Endothelial cell of umbilical vein (primary cell): Measurements from ENCODE around the gene OR8I2. TPM values are rescaled to one million over a fixed set of nuclear protein-coding genes. Genes with fewer than 3 reads are reported as not detected.

Source experiments
- BruUV-seq: library from RNA; stranded (reverse); fragments of 400-500 nt; replicated peaks from 2 replicates; lab custom pipeline; 2021; lab: Mats Ljungman, UMichigan
- CTCF ChIA-PET: fragments of 300-600, 350-600 bp; sonication (Branson Sonifier 250); formaldehyde crosslinking; loops from one replicate; lab custom pipeline; 2021; ENCODE audit warnings: antibody characterized with exemption, inconsistent platforms; lab: Charles Lee
- POLR2A ChIA-PET: fragments of 300-600, 350-600 bp; sonication (Branson Sonifier 250); formaldehyde crosslinking; loops from one replicate; lab custom pipeline; 2021; ENCODE audit warnings: antibody characterized with exemption, inconsistent platforms; lab: Charles Lee
- DNase-seq: peaks from one replicate; pipeline ENCODE4 v3.0.0-alpha.2; 2011; ENCODE audit warnings: low read depth, low spot score
- FAIRE-seq: peaks from 2 replicates; lab custom pipeline; 2011; peaks lifted over from hg19 to GRCh38; lab: Jason Lieb, UNC
- H2AFZ ChIP-seq: 2 replicates; pipeline ENCODE4 v1.6.0; 2012; ENCODE audit warnings: low read depth, low read length, control low read depth, inconsistent platforms
- H3K27ac ChIP-seq: 2 replicates; pipeline ENCODE4 v1.5.1; 2011; ENCODE audit warnings: low read depth, mild to moderate bottlenecking, control low read depth, low read length, moderate library complexity; ENCODE audit not compliant: insufficient read depth
- H3K27me3 ChIP-seq, 2 experiments: 2 replicates each; pipeline versions ENCODE4 v1.6.0 to v1.6.1; 2011; ENCODE audit warnings: low read length in 2 of 2, mixed read lengths in 1 of 2; ENCODE audit not compliant: control insufficient read depth in 2 of 2, insufficient read depth in 2 of 2
- H3K36me3 ChIP-seq, 2 experiments: 2 replicates in 1 of 2; 3 replicates in 1 of 2; pipeline ENCODE4 v1.5.1; 2011; ENCODE audit warnings: low read length in 2 of 2, mild to moderate bottlenecking in 1 of 2, moderate library complexity in 1 of 2; ENCODE audit not compliant: control insufficient read depth in 2 of 2, insufficient read depth in 2 of 2; ENCODE audit errors: extremely low read depth in 1 of 2
- H3K4me1 ChIP-seq: 3 replicates; pipeline ENCODE4 v1.5.1; 2011; ENCODE audit warnings: mild to moderate bottlenecking, low read length; ENCODE audit not compliant: control insufficient read depth, insufficient read depth; ENCODE audit errors: extremely low read depth
- H3K4me2 ChIP-seq: 2 replicates; pipeline ENCODE4 v1.6.1; 2011; ENCODE audit warnings: low read length, control low read depth, mixed read lengths; ENCODE audit not compliant: insufficient read depth
- H3K4me3 ChIP-seq, 3 experiments: fragments of 200-600 bp in 1 of 3; sonication (generic), shearing (Covaris generic) in 1 of 3; replicated peaks in 1 of 3; 2 replicates each; pipeline ENCODE4 v1.5.1; 2011 to 2016; ENCODE audit warnings: control low read depth in 3 of 3, low read length in 3 of 3, mild to moderate bottlenecking in 2 of 3, inconsistent platforms in 1 of 3, low read depth in 1 of 3, moderate library complexity in 1 of 3; ENCODE audit not compliant: insufficient read depth in 1 of 3
- H3K79me2 ChIP-seq: 2 replicates; pipeline ENCODE4 v1.6.0; 2012; ENCODE audit warnings: low read length, inconsistent platforms; ENCODE audit not compliant: control insufficient read depth, insufficient read depth
- H3K9ac ChIP-seq: replicated peaks from 2 replicates; pipeline ENCODE3; 2011; ENCODE audit warnings: low read length, control low read depth; ENCODE audit not compliant: insufficient read depth; ENCODE audit errors: extremely low read depth
- H3K9me1 ChIP-seq: replicated peaks from 3 replicates; pipeline ENCODE4 v1.6.0; 2011; ENCODE audit warnings: mild to moderate bottlenecking, low read length; ENCODE audit not compliant: control insufficient read depth, insufficient read depth; ENCODE audit errors: extremely low read depth
- H3K9me3 ChIP-seq: replicated peaks from 2 replicates; pipeline ENCODE4 v1.5.1; 2012; ENCODE audit warnings: low read length, inconsistent platforms; ENCODE audit not compliant: control insufficient read depth, insufficient read depth
- H4K20me1 ChIP-seq: replicated peaks from 2 replicates; pipeline ENCODE3; 2011; ENCODE audit warnings: mild to moderate bottlenecking, low read length; ENCODE audit not compliant: control insufficient read depth, insufficient read depth; ENCODE audit errors: extremely low read depth
- EZH2 ChIP-seq: IDR thresholded peaks from 2 replicates; pipeline ENCODE4 v1.6.1; 2012; ENCODE audit warnings: borderline replicate concordance, low read depth, mild to moderate bottlenecking, moderate library complexity, low read length, inconsistent platforms; ENCODE audit not compliant: severe bottlenecking
- FOS ChIP-seq: IDR thresholded peaks from 2 replicates; pipeline ENCODE4 v1.6.1; 2011; ENCODE audit warnings: mild to moderate bottlenecking, low read length, moderate library complexity, borderline replicate concordance; ENCODE audit not compliant: insufficient read depth
- GATA2 ChIP-seq: IDR thresholded peaks from 2 replicates; pipeline ENCODE4 v1.7.0; 2011; ENCODE audit warnings: low read depth, mild to moderate bottlenecking, moderate library complexity, mixed read lengths, low read length; ENCODE audit not compliant: insufficient read length, insufficient read depth
- JUN ChIP-seq: IDR thresholded peaks from 2 replicates; pipeline ENCODE4 v1.6.1; 2011; ENCODE audit warnings: borderline replicate concordance, low read depth; ENCODE audit not compliant: insufficient read length, insufficient read depth
- MYC ChIP-seq: IDR thresholded peaks from one replicate; pipeline ENCODE4 v1.6.1; 2011; ENCODE audit warnings: mild to moderate bottlenecking, low read depth, low read length
- POLR2A ChIP-seq: IDR thresholded peaks from 2 replicates; pipeline ENCODE4 v1.6.1; 2012; ENCODE audit warnings: low read depth, mild to moderate bottlenecking, control low read depth, low read length
- POLR2AphosphoS5 ChIP-seq: IDR thresholded peaks from 2 replicates; pipeline ENCODE4 v1.6.1; 2012; ENCODE audit warnings: low read depth, mild to moderate bottlenecking, control low read depth, low read length, moderate library complexity; ENCODE audit not compliant: insufficient read depth
- dilution Hi-C: fragments of 300-500 bp; cut with MboI; formaldehyde crosslinking; loops from one replicate; pipeline ENCODE4 v1.15.0; 2019; ENCODE audit warnings: low sequenced_read_pairs; ENCODE audit not compliant: extremely low pct_ligation_motif_present
- intact Hi-C: fragments of 100-400 bp; cut with micrococcal nuclease; formaldehyde crosslinking; loops from one replicate; pipeline ENCODE4 v1.10.0; 2022
- polyA plus RNA-seq, 4 experiments: library from polyadenylated mRNA; depleted of rRNA in 3 of 4; stranded (reverse) in 3 of 4; unstranded in 1 of 4; fragments of >200 nt; gene quantifications; 2 replicates each; pipeline versions ENCODE4 v1.2.1 to v1.2.3, GENCODE V29; 2011 to 2012; ENCODE audit warnings: missing spikeins in 1 of 4
- total RNA-seq: library from RNA; stranded (reverse); gene quantifications from 2 replicates; pipeline ENCODE4 v1.2.3, GENCODE V29; 2021
- TF ChIP-seq, protein P1 (sequence below), 2 donors: IDR thresholded peaks; 1 replicate in 1 of 2; 2 replicates in 1 of 2; pipeline ENCODE4 v1.5.1; 2011; ENCODE audit warnings: low read length in 2 of 2, mild to moderate bottlenecking in 2 of 2, moderate library complexity in 2 of 2, control low read depth in 1 of 2, inconsistent platforms in 1 of 2, low read depth in 1 of 2; ENCODE audit not compliant: insufficient read depth in 1 of 2; ENCODE audit errors: extremely low read depth in 1 of 2
- TF ChIP-seq, protein P2 (sequence below): IDR thresholded peaks from 2 replicates; pipeline ENCODE4 v1.6.1; 2011; ENCODE audit not compliant: insufficient read depth, insufficient read length

OR8I2 gene
- total and polyA plus RNA-seq, 2 donors (not counting 3 experiments of a cell fraction or from before 2014, with no cell fraction given): not detected

DNA sequence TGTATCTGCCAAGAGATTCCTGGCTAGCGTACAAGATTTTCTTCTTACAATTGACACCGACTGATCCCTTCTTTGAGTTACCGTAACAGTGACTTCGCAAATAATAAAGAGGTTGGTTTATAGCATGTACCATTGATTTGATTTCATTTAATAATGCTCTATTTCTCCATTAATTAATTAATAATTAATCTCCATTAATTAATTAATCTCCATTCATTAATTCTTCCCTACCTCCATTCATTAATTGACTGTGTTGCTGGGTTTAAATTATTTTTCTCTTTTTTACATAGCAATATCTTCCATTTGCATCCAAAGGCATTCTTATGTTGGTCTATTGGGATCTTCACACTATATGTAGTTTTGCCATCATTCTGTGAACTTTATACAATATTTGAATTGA lies 44.6 kb upstream of the OR8I2 start:
- no peak overlapping the region for H3K9ac ChIP-seq
- dilution Hi-C loops (no loop called here), intact Hi-C loops (no loop called here)
- H3K4me1 ChIP-seq: no peaks in the 10 kb centered on the region
- DNase-seq (no peak), FAIRE-seq (no peak)
- H3K36me3 ChIP-seq: no peaks in the 10 kb centered on the region
- H3K9me3 ChIP-seq: peaks cover 2% of the 10 kb centered on the region
- no peaks in the 10 kb centered on the region for H4K20me1 ChIP-seq
- TF ChIP-seq EZH2 (no peak), POLR2AphosphoS5 (no peak), FOS (no peak), GATA2 (no peak), POLR2A (no peak), MYC (no peak), JUN (no peak)
- TF ChIP-seq, protein P1, sequence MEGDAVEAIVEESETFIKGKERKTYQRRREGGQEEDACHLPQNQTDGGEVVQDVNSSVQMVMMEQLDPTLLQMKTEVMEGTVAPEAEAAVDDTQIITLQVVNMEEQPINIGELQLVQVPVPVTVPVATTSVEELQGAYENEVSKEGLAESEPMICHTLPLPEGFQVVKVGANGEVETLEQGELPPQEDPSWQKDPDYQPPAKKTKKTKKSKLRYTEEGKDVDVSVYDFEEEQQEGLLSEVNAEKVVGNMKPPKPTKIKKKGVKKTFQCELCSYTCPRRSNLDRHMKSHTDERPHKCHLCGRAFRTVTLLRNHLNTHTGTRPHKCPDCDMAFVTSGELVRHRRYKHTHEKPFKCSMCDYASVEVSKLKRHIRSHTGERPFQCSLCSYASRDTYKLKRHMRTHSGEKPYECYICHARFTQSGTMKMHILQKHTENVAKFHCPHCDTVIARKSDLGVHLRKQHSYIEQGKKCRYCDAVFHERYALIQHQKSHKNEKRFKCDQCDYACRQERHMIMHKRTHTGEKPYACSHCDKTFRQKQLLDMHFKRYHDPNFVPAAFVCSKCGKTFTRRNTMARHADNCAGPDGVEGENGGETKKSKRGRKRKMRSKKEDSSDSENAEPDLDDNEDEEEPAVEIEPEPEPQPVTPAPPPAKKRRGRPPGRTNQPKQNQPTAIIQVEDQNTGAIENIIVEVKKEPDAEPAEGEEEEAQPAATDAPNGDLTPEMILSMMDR (IDR thresholded peaks at IDR 0.05; ENCODE audit: extremely low read depth in 1 of 2, insufficient read depth in 1 of 2, low read depth in 1 of 2, low read length in 2 of 2): no peak
- TF ChIP-seq, protein P2, sequence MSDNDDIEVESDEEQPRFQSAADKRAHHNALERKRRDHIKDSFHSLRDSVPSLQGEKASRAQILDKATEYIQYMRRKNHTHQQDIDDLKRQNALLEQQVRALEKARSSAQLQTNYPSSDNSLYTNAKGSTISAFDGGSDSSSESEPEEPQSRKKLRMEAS: no peak
- H3K79me2 ChIP-seq: no peaks in the 10 kb centered on the region
- H2AFZ ChIP-seq: no peak overlapping the region
- H3K4me3 ChIP-seq: no peak overlapping the region
- H3K27me3 ChIP-seq: no peaks in the 10 kb centered on the region
- no TSS peak for BruUV-seq
- no peaks in the 10 kb centered on the region for H3K9me1 ChIP-seq
- ChIA-PET CTCF (no interaction called here), POLR2A (no interaction called here)
- H3K27ac ChIP-seq: no peak overlapping the region
- no peak overlapping the region for H3K4me2 ChIP-seq
